Duodenal mucosa (tissue), 2 donors: ENCODE data around the gene LPP.

Source experiments
- H3K27ac ChIP-seq: one replicate; pipeline ENCODE4 v1.7.0; 2013; ENCODE audit warnings: low read depth, low read length
- H3K27me3 ChIP-seq, 2 donors: one replicate each; pipeline ENCODE4 v1.7.0; 2013; ENCODE audit warnings: low read length in 2 of 2, control low read depth in 1 of 2; ENCODE audit not compliant: insufficient read depth in 2 of 2, control insufficient read depth in 1 of 2
- H3K36me3 ChIP-seq, 2 donors: one replicate each; pipeline ENCODE4 v1.7.0; 2013; ENCODE audit warnings: low read length in 2 of 2, control low read depth in 1 of 2; ENCODE audit not compliant: insufficient read depth in 2 of 2, control insufficient read depth in 1 of 2
- H3K4me1 ChIP-seq, 2 donors: one replicate each; pipeline ENCODE4 v1.7.0; 2013; ENCODE audit warnings: low read length in 2 of 2, control low read depth in 1 of 2; ENCODE audit not compliant: insufficient read depth in 2 of 2, control insufficient read depth in 1 of 2
- H3K4me3 ChIP-seq, 2 donors: one replicate each; pipeline ENCODE4 v1.7.0; 2013; ENCODE audit warnings: low read length in 2 of 2, low read depth in 1 of 2
- H3K9ac ChIP-seq, 2 donors: one replicate each; pipeline ENCODE4 v1.7.0; 2013; ENCODE audit warnings: low read length in 2 of 2, low read depth in 1 of 2
- H3K9me3 ChIP-seq, 2 donors: one replicate each; pipeline ENCODE4 v1.7.0; 2013; ENCODE audit warnings: low read length in 2 of 2, control low read depth in 1 of 2; ENCODE audit not compliant: control insufficient read depth in 1 of 2

LPP gene

DNA sequence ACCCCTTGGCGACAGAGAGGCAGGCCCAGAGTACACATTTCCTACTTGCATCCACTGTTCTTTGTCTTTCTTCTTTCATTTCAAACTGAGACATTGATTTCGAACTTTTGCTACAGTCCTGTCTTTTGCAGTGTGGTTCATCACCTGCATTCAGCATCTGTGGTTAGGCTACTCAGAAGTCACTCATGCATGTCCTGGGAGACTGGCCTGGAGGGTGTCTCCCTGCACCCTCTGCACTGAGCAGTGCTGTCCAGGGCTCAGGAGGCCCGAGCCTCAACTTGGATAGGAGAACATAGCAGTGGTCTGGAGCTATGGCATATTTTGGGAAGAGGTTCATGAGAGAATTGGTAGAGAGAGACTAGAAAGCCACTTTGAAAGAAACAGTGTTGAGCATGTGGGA lies 777.6 kb downstream of the LPP start:
- Histone ChIP-seq H3K27ac (no peak overlapping the region), H3K4me3 (no peak overlapping the region)

GRCh38 chr3:188934989-188935388 lies 781.0 kb downstream of the LPP start:
- H3K9me3 ChIP-seq = no peaks in the 10 kb centered on the region
- no peaks in the 10 kb centered on the region for H3K27me3 ChIP-seq
- no peak overlapping the region for H3K9ac ChIP-seq
- no peak overlapping the region for H3K4me3 ChIP-seq
- H3K4me1 ChIP-seq = no peaks in the 10 kb centered on the region
- no peak overlapping the region for H3K27ac ChIP-seq
- H3K36me3 ChIP-seq = no peaks in the 10 kb centered on the region

More for the DNA sequence above, 777.6 kb downstream of the LPP start:
- H3K9me3 ChIP-seq = no peaks in the 10 kb centered on the region
- no peaks in the 10 kb centered on the region for H3K27me3 ChIP-seq
- no peaks in the 10 kb centered on the region for H3K36me3 ChIP-seq
- H3K9ac ChIP-seq = no peak overlapping the region
- no peaks in the 10 kb centered on the region for H3K4me1 ChIP-seq

DNA sequence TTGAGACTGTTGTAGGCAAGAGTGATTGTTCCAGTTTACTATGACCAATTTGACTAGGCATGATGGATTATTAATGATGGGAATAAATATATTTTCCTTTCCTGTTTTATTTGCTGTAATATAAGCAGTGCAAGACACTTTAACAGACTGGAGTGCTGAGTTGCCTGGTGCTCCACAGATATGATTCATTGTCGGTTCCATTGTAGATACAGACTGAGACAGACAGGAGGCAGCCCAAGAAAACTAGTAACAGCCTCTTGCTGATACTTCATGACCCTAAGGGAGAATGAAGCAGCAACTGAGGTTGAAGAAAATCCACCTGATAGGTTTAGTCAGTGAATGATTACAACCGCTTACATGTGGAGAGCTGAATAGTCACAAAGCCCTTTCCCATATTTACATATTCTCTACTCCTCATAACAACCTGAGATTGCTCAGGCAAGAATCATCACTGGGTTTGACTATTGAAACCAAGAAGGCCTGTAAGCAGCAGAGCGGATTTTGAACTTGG lies 782.7 kb downstream of the LPP start:
- Histone ChIP-seq H3K36me3 (no peaks in the 10 kb centered on the region), H3K9ac (no peak overlapping the region), H3K4me1 (no peaks in the 10 kb centered on the region), H3K4me3 (no peak overlapping the region), H3K27me3 (no peaks in the 10 kb centered on the region), H3K9me3 (no peaks in the 10 kb centered on the region), H3K27ac (no peak overlapping the region)

GRCh38 chr3:188937389-188937788 lies 783.4 kb downstream of the LPP start:
- Histone ChIP-seq H3K27ac (no peak overlapping the region), H3K4me3 (no peak overlapping the region), H3K27me3 (no peaks in the 10 kb centered on the region), H3K9me3 (no peaks in the 10 kb centered on the region), H3K4me1 (no peaks in the 10 kb centered on the region), H3K36me3 (no peaks in the 10 kb centered on the region), H3K9ac (no peak overlapping the region)

DNA sequence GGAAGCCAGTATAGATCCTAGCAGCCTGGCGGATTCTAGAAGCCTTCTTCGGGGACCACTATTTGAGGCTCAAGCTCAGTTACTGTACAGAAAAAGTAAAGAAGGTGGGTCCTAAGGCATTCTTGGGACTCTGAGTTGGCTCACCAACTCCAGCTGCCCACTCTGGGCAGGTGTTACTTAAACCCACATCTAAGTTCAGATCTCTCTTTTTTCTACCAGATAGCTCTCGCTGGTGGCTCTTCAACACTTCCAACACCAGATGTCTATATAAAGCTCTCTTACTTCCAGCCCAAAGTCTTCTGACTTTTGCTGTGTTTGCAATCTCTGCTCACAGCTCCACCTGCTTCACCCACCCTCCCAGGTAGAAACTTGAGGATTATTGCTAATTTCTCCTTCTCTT lies 785.0 kb downstream of the LPP start:
- H3K27me3 ChIP-seq = no peaks in the 10 kb centered on the region
- no peaks in the 10 kb centered on the region for H3K4me1 ChIP-seq
- H3K27ac ChIP-seq = no peak overlapping the region
- no peaks in the 10 kb centered on the region for H3K36me3 ChIP-seq
- no peak overlapping the region for H3K4me3 ChIP-seq
- H3K9me3 ChIP-seq = no peaks in the 10 kb centered on the region
- no peak overlapping the region for H3K9ac ChIP-seq

GRCh38 chr3:188939814-188940572 lies 786.0 kb downstream of the LPP start:
- no peaks in the 10 kb centered on the region for H3K9me3 ChIP-seq
- no peaks in the 10 kb centered on the region for H3K4me1 ChIP-seq
- no peak overlapping the region for H3K9ac ChIP-seq
- no peaks in the 10 kb centered on the region for H3K36me3 ChIP-seq
- H3K4me3 ChIP-seq = no peak overlapping the region
- no peak overlapping the region for H3K27ac ChIP-seq
- no peaks in the 10 kb centered on the region for H3K27me3 ChIP-seq
